BE2C (cell line): Measurements from ENCODE around the gene C3.
"Not testable (repeated sequence)": the region's sequence is repeated elsewhere in the genome, so short reads cannot be mapped to it uniquely, and the experiment has no call there.

ENCODE experiments used
- DNase-seq: peaks from one replicate; pipeline ENCODE4 v3.0.0-alpha.2; 2020
- H3K27me3 ChIP-seq: fragments of 250-450 bp; sonication (Bioruptor Pico); 2 replicates; pipeline ENCODE4 v1.5.1; 2020; ENCODE audit warnings: mild to moderate bottlenecking
- H3K36me3 ChIP-seq: fragments of 250-450 bp; sonication (Bioruptor Pico); 2 replicates; pipeline ENCODE4 v1.5.1; 2020; ENCODE audit warnings: mild to moderate bottlenecking
- H3K4me1 ChIP-seq: fragments of 250-450 bp; sonication (Bioruptor Pico); 2 replicates; pipeline ENCODE4 v1.5.1; 2020
- H3K4me3 ChIP-seq: 2 replicates; pipeline ENCODE4 v1.5.1; 2011; ENCODE audit warnings: low read depth, low read length
- H3K9me3 ChIP-seq: fragments of 250-450 bp; sonication (Bioruptor Pico); 2 replicates; pipeline ENCODE4 v1.5.1; 2020
- CTCF ChIP-seq: IDR thresholded peaks from 2 replicates; pipeline ENCODE4 v1.5.1; 2012; ENCODE audit warnings: mild to moderate bottlenecking, low read depth, low read length

The C3 gene

GRCh38 chr19:6677883-6678689 lies 42.4 kb downstream of the C3 start:
- TF ChIP-seq CTCF = no peak
- no peak overlapping the region for H3K4me3 ChIP-seq
- no peaks in the 10 kb centered on the region for H3K27me3 ChIP-seq
- no peaks in the 10 kb centered on the region; the same call in 1 of the 2 replicates for H3K9me3 ChIP-seq
- H3K36me3 ChIP-seq = no peaks in the 10 kb centered on the region
- peak; percentile 46 for DNase-seq
- no peaks in the 10 kb centered on the region for H3K4me1 ChIP-seq

GRCh38 chr19:6677495-6677882 lies 43.0 kb downstream of the C3 start:
- no peaks in the 10 kb centered on the region for H3K36me3 ChIP-seq
- DNase-seq = no peak
- no peak for TF ChIP-seq CTCF
- H3K4me3 ChIP-seq = no peak overlapping the region
- H3K4me1 ChIP-seq = no peaks in the 10 kb centered on the region
- H3K27me3 ChIP-seq = no peaks in the 10 kb centered on the region
- no peaks in the 10 kb centered on the region; the same call in 1 of the 2 replicates for H3K9me3 ChIP-seq

- no peak for DNase-seq
- H3K4me3 ChIP-seq = no peak overlapping the region
- no peaks in the 10 kb centered on the region for H3K4me1 ChIP-seq
- H3K36me3 ChIP-seq = no peaks in the 10 kb centered on the region
- H3K27me3 ChIP-seq = no peaks in the 10 kb centered on the region
- H3K9me3 ChIP-seq = no peaks in the 10 kb centered on the region; the same call in 1 of the 2 replicates
- no peak for TF ChIP-seq CTCF
These were observed 44.2 kb downstream of the C3 start for GRCh38 chr19:6676288-6676687.

- no peak for TF ChIP-seq CTCF
- DNase-seq = no peak
- H3K4me1 ChIP-seq = no peaks in the 10 kb centered on the region
- no peaks in the 10 kb centered on the region for H3K27me3 ChIP-seq
- no peaks in the 10 kb centered on the region; the same call in 1 of the 2 replicates for H3K9me3 ChIP-seq
- H3K4me3 ChIP-seq = no peak overlapping the region
- H3K36me3 ChIP-seq = no peaks in the 10 kb centered on the region
These were observed 45.6 kb downstream of the C3 start for GRCh38 chr19:6674868-6675305.

GRCh38 chr19:6674408-6674807 lies 46.0 kb downstream of the C3 start:
- not testable (repeated sequence) for H3K9me3 ChIP-seq, H3K27me3 ChIP-seq, H3K36me3 ChIP-seq, DNase-seq, H3K4me1 ChIP-seq, H3K4me3 ChIP-seq

GRCh38 chr19:6672693-6673290 lies 47.7 kb downstream of the C3 start:
- no peak for DNase-seq
- TF ChIP-seq CTCF = no peak
- Histone ChIP-seq H3K4me3 (no peak overlapping the region), H3K36me3 (no peaks in the 10 kb centered on the region), H3K9me3 (no peaks in the 10 kb centered on the region; the same call in 1 of the 2 replicates), H3K4me1 (no peaks in the 10 kb centered on the region), H3K27me3 (no peaks in the 10 kb centered on the region)
